HG02759 (cell line): Measurements from ENCODE around the gene ESRRA.
A peak's percentile ranks its signal among the peaks of the same experiment; 100 is the strongest.

Source experiments
- ATAC-seq: cut with Tn5 transposase; IDR thresholded peaks from one replicate; pipeline ENCODE4 v1.9.1; 2021; ENCODE audit warnings: mild to moderate bottlenecking, moderate library complexity; ENCODE audit not compliant: unreplicated experiment

ESRRA gene

DNA sequence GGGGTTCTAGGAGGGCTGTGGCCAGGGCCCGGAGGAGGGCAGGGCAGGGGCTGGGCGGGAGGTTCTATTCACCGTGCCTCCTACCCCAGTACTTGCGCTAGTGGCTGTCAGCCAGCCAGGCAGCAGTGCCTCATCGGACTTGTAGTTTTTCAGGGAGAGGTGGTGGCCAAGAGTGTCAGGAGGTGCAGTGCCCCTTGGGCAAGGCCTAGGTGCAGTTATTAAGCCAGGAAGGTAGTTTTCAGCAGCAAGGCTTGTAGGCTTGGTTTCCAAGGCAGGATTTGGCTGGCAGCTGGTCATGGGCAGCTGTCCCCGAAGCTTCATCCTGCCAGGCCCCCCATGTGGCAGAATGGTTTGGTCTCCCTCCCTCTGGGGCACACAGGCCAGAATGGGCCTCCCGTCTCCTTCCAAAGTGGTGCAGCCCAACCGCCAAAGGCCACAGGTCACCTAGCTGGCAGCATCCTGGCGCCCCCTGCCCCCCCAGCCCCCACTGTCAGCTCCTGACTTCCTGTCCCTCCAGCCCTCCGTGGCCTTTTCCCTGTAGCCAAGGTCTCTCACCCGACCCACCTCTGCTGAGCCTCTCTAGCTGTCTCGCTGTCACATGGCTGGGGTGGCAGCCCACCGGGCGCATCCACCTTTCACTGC lies 43.2 kb downstream of the ESRRA start:
- ATAC-seq = no peak

DNA sequence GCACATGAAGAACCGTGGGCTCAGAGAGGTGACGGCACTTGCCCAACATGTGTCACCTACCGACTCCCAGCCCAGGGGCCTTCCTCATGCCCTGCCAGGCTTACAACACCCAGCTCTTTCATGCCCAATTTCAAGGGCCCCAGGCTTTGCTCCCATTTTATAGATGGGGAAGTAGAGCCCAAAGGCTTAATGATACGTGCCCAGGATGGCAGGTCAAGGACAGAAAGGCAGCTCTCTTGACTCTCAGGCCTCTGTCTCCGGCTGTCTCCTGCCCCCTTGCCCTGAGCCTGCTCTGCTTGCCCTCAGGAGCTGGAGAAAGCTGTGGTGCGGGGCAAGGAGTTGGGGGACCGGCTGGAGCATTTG lies 43.7 kb downstream of the ESRRA start:
- ATAC-seq = no peak

DNA sequence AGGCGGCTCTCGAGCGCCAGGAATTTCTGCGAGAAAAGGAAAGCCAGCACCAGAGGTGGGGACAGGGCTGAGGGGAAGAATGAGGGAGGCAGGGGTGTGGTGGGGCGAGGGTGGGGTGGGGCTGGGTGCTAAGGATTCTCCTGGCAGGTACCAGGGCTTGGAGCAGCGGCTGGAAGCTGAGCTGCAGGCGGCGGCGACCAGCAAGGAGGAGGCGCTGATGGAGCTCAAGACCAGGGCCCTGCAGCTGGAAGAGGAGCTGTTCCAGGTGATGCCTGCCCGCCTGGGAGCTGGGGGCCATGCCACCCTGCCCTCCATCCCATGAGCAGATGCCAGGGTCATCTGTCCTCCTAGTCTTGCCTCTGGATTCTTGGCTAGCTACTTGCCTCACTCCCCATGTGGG lies 44.1 kb downstream of the ESRRA start:
- ATAC-seq = no peak

DNA sequence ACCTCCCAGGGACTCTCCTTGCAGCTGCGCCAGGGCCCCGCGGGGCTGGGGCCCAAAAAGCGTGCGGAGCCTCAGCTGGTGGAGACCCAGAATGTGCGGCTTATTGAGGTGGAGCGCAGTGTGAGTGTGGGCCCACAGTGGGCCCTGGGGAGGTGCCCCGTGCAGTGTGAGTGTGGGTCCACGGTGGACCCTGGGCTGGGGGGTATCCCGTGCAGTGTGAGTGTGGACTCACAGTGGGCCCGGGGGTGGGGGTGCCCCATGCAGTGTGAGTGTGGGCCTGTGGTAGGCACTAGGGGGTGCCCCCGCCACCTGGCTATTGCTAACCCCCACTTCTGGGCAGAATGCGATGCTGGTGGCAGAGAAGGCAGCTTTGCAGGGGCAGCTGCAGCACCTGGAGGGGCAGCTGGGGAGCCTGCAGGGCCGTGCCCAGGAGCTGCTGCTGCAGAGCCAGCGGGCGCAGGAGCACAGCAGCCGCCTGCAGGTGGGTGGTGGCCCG lies 45.9 kb downstream of the ESRRA start:
- ATAC-seq = no peak

DNA sequence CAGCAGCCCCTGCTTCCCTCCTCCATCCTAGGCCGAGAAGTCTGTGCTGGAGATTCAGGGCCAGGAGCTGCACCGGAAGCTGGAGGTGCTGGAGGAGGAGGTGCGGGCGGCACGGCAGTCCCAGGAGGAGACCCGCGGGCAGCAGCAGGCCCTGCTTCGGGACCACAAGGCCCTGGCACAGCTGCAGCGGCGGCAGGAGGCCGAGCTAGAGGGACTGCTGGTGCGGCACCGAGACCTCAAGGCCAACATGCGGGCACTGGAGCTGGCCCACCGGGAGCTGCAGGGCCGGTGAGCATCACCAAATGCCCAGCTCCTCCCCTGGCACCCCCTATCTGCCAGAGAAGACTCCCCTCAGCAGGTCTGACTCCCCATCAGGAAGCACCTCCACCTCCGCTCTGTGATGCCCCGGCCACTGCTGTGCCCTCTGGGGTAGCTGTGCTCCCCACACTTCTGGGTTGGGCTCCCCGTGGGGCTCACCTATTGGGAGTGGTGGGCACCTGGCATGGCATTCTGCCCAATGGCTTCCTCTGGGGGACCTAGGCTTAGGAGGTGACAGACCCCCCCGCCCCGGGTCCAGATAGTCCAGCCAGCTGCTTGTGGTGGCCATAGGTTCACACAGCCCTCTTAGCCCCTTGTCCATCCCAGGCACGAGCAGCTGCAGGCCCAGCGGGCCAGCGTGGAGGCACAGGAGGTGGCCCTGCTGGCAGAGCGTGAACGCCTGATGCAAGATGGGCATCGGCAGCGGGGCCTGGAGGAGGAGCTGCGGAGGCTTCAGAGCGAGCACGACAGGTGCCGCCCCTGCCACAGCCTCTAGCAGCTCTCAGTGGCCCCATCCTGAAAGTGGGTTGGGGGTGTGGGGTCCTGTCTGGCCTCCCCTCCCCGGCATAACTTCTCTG lies 47.0 kb downstream of the ESRRA start:
- no peak for ATAC-seq

DNA sequence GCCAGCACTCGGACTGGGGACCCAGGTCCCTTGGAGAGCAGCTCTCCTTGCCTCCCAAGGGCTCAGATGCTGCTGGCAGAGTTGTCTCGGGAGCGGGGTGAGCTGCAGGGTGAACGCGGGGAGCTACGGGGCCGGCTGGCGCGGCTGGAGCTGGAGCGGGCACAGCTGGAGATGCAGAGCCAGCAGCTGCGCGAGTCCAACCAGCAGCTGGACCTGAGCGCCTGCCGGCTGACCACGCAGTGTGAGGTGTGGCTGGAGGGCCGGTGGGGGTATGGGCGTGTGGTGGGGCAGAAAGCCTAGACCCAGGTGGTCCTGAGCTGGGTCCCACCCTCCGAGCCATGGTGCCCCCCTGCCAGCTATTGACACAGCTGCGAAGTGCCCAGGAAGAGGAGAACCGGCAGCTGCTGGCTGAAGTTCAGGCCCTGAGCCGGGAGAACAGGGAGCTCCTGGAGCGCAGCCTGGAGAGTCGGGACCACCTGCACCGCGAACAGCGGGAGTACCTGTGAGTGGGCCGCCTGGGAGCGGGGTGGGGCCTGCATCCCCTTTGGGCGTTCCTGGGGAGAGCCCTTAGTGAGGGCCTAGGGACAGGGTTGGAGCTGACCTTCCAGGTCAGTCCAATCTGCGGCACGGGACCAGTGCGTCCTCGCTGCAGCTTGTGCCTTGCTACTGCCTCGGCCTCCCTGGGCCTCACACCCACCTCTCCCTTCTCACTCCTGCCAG lies 47.8 kb downstream of the ESRRA start:
- no peak for ATAC-seq

DNA sequence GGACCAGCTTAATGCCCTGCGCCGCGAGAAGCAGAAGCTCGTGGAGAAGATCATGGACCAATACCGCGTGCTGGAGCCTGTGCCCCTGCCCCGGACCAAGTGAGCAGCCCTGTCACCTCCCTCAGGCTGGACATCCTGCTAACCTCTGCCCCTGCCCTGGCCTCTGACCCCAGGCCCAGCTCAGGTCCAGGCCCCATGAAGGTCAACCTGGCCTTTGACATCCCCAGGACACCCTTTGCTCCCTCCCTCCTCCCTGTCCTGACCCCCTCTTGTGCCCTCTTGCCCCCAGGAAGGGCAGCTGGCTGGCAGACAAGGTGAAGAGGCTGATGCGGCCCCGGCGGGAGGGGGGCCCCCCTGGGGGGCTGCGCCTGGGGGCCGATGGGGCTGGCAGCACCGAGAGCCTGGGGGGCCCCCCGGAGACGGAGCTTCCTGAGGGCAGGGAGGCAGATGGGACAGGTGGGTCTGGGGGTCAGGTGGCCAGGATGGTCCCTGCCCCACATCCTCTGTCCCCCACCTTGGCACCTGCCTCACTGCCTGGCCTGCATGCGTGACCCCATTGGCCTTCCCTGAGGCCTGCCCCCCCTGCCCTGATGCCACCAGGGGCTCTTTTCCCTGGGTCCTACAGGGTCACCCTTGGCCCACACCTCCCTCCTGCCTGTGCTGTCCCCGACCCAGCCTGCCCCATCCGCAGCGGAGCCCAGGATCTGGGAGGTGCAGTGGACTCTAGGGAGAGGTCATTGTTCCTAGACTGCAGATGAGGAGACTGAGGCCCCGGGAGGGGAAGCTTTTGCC lies 48.6 kb downstream of the ESRRA start:
- no peak for ATAC-seq

DNA sequence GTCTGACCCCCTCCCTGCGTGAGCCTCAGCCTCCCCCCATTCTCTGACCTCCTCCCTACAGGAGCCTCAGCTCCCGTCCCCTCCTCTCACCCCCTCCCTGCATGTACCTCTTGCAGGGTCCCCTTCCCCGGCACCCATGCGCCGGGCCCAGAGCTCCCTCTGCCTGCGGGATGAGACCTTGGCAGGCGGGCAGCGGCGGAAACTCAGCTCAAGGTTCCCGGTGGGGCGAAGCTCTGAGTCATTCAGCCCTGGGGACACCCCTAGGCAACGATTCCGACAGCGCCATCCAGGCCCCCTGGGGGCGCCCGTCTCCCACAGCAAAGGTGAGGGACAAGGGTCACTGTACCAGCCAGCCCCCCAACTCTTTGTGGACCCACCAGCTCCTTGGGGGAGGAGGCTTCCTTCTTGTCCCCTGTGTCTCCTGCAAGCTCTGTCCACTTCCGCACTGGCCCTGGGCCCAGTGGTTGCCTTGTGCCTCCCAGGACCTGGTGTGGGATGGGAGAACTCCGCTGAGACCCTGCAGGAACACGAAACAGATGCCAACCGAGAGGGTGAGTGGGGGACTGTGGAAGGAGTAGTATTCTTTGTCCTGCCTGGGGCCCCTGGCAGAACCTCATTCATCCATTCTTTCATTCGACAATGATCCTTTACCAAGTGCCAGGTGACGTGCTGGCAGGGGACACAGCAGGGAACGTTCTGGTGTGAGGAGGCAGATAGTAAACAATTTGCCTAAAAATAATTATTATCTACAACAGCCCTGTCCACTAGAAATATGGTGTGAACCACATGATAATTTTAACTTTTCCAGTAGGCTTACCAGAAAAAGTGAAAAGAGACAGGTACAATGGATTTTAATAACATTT lies 50.0 kb downstream of the ESRRA start:
- no peak for ATAC-seq

DNA sequence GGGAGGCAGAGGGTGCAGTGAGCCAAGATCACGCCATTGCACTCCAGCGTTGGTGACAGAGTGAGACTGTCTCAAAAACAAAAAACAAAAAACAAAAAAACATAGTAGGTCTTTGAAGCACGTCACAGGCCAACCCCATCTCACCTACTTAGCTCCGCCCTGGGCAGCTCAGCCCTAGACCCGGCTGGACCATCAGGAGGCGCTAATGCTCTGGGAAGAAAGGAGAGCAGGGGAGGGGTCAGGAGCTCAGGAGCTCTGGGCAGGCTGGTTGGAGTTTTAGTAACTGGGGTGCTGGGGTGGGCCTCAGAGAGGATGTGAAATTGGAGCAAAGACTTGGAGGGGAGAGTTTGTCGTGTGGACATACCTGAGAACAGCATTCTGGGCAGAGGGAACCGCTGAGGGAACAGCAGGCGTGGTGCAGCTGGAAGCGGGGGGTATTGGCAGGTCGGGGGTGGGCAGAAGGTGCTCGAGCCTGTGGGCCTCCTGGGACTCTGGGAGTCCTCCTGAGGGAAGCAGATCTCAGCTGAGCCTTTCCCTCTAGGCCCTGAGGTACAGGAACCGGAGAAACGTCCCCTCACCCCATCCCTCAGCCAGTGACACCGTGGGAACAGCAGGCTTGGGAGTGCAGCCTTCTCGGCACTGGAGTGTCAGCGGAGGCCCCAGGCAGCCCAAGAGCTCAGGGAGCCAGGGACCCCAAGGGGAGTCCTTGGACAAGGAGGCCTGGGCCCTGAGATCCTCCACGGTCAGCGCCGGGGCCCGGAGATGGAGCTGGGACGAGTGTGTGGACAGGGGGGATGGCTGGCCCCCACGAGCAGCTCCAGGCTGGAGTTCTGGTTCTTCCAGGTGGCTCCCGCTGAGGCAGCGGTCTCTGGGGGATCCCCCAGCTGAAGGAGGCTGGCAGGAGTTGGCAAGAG lies 51.4 kb downstream of the ESRRA start:
- ATAC-seq = no peak

DNA sequence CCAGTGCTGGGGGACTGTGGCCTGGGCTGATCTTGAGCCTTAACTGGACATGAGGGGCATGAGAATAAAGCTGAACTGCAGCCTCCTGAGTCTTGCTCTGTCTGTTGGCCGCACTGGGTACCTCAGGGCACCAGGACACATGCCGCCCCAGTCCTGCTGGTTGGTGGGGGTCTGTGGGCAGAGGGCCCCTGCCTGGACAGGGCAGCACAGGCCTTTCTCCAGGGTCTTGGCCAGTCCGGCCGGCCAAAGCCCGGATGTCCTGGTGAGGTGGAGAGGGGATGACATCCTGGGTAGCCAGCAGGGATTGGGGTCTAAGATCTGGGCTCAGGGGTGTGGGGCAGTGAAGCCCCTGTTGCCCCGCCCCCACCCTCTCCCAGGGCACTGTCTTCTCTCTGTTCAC lies 52.1 kb downstream of the ESRRA start:
- ATAC-seq = no peak

DNA sequence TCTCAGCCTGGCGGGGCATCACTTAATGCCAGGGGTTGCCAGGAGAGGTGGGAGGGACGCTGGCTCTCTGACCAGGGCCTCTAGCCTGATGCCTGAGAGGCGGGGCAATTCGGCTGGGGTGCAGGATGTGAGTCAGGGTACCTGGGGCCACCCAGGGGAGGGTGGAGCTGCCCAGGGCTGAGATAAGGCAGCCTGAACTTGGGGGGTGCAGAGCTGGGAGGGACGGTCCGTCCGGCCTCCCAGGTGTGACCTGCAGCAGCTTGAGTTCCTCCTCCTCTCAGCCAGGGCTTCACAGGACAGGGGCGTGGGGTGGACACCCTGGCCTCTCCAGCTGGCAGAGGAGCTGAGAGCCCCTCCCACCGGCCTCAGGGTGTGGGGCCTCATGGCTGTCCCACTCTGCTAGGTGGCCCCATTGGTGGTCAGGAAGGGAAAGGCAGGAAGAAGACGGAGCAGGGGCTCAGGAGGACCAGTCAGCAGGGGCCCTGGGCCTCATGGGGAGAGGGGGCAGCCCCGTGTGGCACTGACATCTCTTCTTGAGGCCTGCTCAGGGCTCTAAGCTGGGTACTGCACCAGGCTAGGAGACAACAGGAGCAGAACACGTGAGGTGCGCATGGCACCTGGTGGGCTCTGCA lies 52.7 kb downstream of the ESRRA start:
- ATAC-seq = no peak

DNA sequence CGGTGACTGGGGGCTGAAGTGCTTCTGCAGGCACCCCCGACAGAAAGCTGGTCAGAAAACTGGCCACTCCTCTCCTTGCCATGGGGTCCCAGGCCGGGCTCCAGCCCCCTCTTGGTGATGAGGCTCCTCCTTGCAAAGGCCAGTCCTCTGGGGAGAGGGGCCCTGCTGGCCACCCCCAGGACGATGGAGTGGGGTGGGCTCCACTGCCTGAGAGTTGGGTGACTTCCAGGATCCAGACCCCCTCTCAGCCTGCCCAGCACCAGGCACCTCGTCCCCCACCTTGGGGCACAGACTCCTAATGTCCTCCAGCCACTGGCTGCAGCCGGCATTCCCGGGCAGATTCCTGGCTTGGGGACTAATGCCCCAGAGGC lies 53.2 kb downstream of the ESRRA start:
- ATAC-seq = no peak

DNA sequence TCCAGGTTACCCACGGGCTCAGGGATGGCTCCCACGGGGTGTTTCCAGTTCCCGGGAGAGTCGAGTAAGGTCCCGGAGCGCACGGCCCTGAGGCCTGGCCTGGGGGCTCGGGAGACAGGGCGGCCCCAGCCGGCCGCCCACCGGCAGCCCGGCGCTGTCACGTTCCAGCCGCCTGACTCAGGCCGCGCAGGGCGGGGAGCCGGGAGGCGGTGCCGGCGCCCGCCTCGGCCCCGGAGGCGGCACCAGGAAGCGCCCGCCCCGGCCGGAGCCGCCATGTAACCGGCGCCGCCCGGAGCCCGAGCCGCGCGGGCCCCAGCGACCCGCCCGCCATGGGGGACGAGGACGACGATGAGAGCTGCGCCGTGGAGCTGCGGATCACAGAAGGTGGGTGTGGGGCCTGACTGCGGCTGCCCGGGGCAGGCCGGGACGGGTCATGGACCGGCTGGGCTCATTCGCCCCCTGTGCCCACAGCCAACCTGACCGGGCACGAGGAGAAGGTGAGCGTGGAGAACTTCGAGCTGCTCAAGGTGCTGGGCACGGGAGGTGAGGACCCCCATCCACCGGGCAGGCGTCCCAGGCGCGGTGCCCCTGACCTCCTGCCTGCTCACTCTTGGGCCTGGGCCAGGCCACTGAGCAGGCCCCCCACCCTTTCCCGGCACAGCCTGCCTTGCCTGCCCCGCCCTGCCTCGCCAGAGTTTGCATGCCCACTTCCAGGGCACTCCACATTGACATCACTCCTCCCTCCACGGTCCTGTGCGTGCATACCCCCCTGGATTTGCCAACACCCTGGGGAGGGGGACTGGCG lies 53.8 kb downstream of the ESRRA start, which contains the start of gene RPS6KA4:
Gene RPS6KA4 (plus strand): TSS at position 256 of the 805 bp plus-strand sequence. CDS start 74 bp downstream, at position 330.
- ATAC-seq = peak; percentile 71

DNA sequence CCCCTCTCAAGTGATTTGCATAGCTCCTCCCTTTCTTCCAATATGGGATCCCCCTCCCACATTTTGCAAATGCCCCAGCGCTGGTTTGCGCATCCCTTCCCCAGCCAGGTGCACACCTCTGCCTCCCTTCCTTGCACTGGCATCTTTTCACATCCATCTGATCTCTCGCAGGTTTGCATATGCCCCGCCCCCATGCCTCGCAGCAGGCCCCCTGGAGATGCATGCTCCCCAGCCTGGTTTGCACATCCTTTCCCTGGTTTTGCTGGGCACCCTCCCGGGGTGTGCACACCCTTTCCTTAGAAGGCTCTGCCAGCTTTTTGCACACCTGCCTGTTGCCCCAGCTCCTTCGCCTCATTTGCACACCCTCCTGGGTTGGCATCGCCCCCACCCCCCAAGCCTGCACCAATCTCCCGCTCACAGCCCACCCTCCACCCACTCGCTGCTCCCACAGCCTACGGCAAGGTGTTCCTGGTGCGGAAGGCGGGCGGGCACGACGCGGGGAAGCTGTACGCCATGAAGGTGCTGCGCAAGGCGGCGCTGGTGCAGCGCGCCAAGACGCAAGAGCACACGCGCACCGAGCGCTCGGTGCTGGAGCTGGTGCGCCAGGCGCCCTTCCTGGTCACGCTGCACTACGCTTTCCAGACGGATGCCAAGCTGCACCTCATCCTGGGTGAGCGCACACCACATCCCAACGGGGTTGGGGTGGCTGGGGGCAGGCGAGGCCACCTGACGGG lies 54.6 kb downstream of the ESRRA start:
- no peak for ATAC-seq

DNA sequence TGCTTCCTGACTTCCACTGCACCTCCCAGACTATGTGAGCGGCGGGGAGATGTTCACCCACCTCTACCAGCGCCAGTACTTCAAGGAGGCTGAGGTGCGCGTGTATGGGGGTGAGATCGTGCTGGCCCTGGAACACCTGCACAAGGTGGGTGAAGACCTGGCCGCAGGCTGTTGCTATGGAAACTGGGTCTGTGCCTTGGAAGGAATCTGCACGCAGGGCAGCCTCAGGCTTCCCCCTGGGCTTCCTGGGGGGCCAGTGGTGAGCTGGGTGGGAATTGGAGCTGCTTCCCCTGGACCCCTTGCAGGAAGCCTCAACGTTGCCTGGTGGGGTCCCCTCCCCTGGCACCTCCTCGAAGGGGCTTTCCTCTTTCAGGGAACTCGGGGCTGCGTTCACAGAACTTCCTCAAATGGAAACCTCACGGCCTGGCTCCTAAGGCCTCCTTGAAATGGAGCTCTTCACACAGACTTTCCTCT lies 55.2 kb downstream of the ESRRA start:
- no peak for ATAC-seq

DNA sequence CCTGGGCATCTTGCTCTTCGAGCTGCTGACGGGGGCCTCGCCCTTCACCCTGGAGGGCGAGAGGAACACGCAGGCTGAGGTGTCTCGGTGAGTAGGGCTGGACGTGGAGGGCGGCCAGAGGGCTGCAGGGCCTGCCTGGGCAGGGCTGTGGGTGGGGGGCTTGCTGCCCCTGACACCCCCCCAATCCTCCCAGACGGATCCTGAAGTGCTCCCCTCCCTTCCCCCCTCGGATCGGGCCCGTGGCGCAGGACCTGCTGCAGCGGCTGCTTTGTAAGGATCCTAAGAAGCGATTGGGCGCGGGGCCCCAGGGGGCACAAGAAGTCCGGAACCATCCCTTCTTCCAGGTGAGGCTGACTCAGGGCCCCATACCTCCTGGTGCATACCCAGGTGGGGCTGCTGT lies 56.3 kb downstream of the ESRRA start:
- ATAC-seq = no peak

DNA sequence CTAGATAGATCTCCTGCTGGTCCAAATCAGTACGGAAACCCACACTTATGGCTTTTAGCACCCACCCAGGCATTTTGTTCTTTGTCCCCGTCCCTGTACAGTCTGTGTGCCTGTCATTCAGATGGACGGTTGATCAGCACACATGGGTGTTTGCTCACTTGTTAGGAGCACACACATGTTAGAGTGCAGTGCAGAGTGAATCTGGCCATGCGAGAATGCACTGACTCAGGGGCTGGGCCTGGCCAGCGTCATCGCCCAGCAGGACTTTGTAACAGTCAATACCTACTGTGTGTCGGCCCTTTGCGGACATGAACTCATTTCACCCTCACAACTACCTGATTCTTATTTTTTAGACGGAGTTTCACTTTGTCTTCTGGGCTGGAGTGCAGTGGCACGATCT lies 57.0 kb downstream of the ESRRA start:
- ATAC-seq = no peak
